Cerebellar nuclear complex (tissue), 1 donor: ENCODE measurements around the gene CLIP4.

Experiments used
- DNase-seq, 2 experiments: peaks; one replicate each; lab custom pipeline; 2025; lab: John Stamatoyannopoulos, UW

CLIP4 gene

DNA sequence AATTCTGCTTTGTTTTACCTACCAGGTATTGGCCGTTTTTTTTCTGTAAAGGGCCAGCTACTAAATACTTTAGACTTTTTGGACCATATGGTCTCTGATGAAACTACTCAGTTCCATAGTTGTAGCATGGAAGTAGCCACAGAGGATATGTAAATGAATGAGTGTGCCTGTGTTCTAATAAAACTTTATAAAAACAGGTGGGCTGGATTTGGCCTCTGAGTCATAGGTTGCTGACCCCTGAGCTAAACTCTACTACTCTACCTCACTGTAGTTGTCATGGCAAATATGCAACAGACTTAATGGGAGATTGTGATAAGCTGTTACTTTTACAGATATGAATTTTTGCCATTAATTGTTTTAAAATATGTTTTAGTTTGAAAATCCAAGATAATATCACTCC lies 19.7 kb downstream of the CLIP4 start:
- DNase-seq: no peak

DNA sequence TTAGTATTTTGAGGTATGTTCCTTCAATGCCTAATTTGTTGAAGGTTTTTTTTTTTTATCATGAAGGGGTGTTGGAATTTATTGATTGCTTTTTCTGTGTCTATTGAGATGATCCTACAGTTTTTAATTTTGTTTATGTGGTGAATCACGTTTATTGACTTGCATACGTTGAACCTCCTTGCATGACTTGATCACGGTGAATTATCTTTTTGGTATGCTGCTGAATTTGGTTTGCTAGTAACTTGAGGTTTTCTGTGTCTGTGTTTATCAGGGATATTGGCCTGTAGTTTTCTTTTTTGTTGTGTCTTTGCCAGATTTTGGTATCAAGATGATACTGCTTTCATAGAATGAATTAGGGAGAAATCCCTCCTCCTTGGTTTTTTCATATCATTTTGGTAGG lies 23.9 kb downstream of the CLIP4 start:
- DNase-seq: no peak

DNA sequence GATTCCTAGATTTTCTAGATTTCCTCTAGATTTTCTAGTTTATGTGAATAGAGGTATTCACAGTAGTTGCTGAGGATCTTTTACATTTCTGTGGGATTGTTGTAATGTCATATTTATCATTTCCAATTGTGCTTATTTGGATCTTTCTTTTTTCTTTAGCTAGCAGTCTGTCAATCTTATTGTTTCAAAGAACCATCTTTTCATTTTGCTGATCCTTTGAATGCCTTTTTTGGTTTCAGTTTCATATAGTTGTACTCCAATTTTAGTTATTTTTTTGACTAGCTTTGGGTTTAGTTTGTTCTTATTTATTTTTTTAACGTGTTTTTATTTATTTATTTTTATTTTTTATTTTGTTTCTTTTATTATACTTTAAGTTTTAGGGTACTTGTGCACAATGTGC lies 24.5 kb downstream of the CLIP4 start:
- no peak for DNase-seq

DNA sequence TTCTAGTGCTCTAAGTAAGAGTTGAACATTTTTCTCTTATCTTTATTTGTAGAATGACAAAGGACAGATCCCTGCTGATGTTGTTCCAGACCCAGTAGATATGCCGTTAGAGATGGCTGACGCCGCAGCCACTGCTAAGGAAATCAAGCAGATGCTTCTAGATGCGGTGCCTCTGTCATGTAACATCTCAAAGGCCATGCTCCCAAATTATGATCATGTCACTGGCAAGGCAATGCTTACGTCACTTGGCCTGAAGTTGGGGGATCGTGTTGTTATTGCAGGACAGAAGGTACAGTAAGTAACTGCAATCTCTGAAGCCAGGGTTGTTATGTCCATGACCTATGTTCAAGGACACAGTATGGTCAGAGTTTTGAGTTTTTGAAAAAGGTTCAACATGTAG lies 28.4 kb downstream of the CLIP4 start:
- DNase-seq: no peak

DNA sequence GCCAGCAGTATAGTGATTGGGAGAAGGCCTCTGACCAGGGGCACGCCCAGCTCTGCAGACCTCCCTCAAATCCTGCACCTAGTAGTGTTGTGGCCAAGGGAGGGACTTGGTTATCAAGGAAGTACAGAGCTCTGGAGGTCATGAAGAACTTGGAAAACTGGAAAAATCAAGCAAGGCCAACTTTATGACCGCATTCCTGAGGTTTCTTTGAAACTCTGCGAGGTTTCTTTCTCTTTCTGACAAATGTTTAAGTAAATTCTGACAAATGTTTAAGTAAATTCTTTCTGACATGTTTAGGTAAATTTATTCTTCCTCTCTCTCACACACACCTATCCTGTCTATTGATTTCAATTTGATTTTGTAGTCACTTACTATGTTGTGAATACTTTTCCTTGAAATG lies 31.0 kb downstream of the CLIP4 start:
- no peak for DNase-seq

DNA sequence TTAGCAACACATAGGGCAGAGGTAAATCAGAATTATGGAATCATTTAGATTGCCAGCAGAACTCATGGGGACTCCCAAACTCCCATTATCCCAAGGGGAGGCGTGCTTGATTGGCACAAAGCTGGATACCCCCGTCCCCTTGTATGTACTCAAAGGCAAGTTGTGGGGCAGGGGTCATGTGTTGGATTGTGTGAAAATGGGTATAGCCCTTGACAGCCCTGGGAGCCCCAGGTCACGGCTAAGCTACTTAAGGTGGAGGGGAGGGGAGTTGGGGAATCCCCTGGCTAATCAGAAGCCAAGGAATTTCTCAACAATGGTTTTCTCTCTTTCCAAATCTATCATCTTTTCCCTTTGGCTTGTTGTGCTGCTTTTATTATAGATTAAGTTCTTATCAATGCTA lies 32.7 kb downstream of the CLIP4 start:
- no peak for DNase-seq

DNA sequence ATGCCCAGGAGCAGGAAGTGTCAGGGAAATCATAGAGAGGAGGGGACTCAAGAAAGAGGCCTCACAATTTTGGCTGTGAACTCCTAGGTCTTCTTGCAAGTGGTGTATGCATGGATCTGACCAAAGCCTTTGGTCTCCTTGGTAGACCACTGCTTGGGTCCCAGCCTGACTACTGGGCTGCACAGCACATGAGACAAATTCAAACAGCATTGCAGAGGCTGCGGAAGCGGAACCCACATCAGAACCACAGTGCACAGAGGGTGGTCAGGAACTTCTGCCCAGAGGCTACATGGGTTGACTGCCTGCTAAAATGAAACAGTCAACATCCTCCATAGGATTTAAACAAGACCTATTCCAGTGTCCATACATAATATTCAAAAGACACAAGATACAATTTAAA lies 39.4 kb downstream of the CLIP4 start:
- no peak for DNase-seq

DNA sequence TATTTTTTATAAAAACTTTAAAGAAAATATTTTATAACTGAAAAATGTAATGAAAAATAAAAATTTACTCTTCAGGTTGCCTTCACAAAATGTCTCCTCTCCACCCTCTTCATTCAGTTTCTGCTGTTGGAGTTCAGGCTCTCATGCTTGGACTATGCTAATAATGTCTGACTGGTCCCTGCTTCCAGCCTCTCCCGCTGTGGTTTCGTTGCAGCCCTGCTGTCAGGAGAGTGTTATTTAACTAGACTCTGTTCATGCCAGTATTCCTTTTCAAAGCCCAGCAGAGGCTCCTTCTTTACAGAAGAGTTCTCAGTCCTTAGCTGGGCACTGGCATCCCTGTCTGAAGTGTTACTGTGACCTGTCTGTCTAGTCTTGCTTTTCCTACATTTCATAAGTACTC lies 40.4 kb downstream of the CLIP4 start:
- DNase-seq: no peak

DNA sequence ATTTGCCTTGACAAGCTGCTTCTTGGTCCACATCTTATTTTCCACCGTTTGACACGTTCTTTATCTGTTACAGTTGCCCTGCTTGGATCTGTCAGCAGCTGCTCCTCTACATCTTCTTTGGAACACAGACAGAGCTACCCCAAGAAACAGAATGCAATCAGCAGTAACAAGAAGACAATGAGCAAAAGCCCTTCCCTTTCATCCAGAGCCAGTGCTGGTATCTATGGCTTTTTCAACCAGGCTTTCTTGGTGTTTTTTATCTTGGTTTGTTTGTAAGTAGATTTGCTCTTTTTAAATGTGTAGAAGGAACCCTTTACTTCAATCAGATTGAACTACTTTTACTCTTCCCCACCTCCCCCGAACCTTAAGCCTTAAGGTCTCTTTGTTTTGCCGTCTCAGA lies 41.9 kb downstream of the CLIP4 start:
- no peak for DNase-seq

DNA sequence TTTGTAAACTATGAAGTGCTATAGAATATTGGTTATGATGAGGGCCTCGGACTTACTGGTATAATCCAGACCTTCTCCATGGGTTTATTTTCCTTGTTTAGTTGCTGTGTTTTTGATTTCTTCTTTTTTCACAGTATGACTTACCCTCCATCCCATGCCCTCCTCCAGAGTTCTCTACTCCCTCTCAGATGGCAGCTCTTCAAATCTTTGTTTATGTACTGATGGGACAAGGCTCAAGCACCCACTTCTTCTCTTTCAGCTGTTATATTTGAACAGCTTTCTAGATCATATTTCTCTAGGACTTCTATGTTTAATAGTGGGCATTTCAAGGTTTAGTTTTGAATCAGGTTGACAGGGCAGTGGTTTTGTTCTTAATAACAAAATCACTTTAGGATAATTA lies 43.9 kb downstream of the CLIP4 start:
- DNase-seq: no peak

DNA sequence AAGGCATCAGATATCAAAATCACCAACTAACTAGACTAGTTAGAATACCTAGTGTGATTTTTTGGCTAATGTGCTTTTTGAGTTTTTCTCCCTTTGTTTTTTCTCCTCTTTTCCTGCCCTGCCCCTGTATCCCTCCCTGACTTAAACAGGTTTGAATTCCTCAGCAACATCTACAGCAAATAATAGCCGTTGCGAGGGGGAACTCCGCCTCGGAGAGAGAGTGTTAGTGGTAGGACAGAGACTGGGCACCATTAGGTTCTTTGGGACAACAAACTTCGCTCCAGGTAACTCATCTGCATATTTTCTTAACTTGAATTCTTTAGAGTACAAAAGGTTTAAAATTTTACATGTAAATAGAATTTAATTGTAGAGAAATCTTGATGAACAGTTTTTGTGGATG lies 45.0 kb downstream of the CLIP4 start:
- DNase-seq: no peak

DNA sequence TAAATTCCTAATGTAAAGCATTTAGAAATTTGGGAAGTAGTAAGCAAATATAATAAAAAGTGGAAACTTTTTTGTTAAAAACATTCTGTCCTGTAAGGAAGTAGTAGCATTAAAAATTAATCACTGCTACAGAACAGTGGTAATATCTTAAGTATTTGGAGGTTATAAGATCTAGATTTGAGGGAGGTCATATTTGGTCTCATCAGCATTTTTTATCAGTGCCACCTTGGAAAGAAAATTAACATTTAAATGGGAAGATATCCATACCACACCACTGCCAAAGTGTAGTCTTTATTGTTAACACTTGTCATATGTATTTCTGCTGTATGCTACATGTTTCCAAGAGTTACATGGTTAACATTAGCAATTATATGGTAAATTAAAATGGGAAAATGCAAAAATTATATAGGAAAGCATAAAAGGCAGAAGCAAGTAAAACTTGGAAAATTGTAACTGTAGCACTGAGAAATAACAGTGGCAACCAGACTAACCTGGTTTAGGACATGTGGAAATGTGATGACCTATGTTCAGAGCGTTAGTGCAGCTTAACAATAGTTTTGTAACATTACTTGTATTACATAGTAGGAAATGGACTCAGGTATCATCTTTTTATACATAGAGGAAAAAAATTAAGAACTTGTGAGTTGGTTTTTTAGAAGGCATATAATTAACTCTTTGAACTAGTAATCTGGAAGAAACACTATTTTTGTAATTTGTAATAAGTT lies 47.2 kb downstream of the CLIP4 start:
- no peak for DNase-seq

GRCh38 chr2:29164091-29164846 lies 49.1 kb downstream of the CLIP4 start:
- DNase-seq: no peak

DNA sequence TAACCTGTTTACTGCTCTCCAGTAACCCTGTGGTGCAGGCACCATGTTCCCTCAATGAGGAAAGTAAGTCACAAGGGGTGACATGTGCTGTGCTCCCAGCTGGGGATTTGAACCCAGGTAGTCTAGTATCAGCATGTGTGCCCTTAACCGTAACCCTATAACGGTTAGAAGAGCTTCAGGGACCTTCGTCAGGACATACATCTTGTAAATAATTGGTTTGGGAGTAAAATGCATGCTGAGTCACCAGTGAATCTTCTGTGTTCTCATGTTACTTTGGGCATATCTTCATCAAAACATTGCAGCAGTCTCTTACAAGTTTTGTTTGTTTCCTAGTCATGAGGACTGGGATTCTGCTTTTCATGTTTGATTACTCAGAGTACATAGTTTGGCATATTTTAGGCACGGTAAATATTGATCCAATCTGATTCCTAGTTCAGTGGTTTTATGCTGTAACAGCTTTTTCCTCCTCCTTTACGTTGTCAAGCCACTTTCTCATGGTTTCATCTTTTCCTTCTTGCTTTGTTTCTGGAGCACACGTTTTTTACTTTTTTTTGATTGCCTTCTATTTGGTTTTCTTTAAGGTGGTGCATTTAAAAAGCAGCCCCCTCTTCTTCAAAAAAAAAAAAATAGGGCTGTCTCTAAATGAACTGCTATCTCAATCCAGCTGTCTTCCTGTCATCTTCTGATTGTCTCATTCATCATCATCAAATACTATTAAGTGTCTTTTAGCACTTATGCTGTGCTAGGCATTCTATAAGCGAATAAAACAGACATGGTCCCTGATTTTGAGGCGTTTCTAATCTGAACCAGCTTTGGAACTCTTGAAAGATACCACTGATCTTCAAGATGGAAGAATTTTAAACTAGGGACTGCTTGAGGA lies 50.4 kb downstream of the CLIP4 start:
- no peak for DNase-seq

GRCh38 chr2:29166242-29167039 lies 51.2 kb downstream of the CLIP4 start:
- DNase-seq: no peak

DNA sequence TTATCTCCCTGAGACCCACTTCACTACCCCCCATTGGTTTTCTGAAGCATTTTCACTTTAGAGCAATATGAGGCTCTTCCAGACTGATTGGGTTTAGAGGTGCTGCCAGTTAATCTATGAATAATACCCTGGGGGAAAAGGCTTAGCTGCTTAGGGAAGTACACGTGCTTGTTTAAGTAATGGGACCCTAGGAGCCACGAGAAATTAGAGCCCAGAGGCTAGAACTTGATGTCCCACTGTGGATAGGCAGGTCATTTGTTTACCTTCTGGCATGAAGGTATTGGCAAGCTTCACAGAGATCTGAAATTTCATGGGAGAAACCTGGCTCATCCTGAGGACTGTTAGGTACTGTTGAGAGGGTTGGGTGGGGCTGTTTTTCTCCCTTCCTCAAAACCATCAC lies 59.7 kb downstream of the CLIP4 start:
- no peak for DNase-seq

DNA sequence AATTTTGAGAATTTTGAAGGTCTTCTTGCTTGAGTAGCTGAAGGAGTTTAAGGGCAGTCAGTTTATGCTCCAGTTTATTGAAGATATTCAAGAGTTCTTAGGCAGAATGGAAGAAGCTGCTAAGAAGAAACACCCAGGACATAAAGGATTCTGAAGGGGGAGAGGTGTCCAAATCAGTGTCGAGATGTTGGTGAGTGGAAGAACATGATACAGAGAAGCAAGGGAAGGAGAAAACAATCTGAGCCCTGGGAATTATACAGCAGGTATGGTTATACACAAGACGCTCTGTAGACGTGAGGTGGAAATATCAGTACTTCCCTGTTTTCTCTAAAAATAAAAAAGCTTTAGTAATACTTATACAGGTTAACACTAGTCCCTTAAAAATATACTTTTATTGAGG lies 60.1 kb downstream of the CLIP4 start:
- no peak for DNase-seq

- DNase-seq: no peak
Measured at GRCh38 chr2:29182334-29182733, 67.1 kb downstream of the CLIP4 start.

DNA sequence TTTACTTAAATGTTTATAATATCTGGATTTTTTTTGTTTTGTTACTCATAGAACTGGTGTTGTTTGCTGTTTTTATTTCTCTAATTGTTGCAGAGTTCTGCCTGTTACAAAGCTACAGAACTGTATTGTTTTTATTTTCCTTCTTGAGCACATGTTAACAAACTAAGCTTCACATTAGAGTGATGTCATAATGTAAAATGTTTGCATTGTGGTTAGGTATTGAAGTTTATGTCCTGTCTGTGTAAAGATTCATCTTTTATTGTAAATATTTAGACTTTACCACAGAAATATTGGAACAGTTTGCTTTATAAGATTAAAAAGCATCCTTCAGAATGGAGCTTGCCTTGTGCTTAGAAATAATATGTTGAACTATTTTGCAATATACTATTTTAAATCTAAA lies 67.7 kb downstream of the CLIP4 start:
- DNase-seq: no peak

- no peak for DNase-seq
Measured at GRCh38 chr2:29184531-29184930, 69.3 kb downstream of the CLIP4 start.

DNA sequence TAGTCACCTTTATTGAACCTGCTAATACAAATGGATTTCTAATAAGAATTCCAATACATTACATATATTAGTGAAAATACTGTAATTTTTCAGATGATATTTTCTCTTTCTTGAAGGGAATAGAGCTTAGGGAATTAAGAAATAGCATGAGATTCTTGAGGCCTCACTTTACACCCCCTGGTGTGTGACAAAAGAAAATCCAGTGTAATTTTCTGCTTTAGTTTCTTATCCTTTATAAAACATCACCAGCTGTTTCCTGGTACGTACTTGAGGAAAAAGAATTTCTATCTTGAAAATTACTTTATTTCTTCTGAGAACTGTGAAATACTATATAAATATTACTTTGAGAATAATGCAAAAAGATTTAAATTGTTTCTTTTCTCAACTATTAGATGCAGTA lies 71.6 kb downstream of the CLIP4 start:
- no peak for DNase-seq

DNA sequence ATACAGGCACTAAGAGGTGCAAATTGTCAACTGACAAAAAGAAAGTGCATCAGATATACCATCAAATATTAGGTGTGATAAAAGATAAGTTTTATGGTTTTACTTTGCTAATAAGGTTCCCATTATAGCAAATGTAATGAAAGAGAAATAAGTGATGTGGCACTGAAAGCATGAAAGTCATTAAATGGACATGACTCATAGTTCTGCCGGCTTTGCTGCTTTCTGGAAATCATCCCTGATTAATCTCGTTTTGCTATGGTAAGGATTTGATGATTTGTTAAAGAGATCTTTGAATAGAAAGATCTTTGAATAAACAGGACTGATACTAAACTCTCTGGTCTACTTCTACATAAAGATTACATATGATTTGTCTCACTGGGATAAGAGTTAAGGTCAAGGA lies 72.7 kb downstream of the CLIP4 start:
- no peak for DNase-seq
